ENCODE measurements around the gene KANK4. TPM values are rescaled to one million over a fixed set of nuclear protein-coding genes. Genes with fewer than 3 reads are reported as not detected.

The KANK4 gene
- total and polyA plus RNA-seq, 2 donors (not counting 1 experiment from before 2014, with no cell fraction given), result not detected

DNA sequence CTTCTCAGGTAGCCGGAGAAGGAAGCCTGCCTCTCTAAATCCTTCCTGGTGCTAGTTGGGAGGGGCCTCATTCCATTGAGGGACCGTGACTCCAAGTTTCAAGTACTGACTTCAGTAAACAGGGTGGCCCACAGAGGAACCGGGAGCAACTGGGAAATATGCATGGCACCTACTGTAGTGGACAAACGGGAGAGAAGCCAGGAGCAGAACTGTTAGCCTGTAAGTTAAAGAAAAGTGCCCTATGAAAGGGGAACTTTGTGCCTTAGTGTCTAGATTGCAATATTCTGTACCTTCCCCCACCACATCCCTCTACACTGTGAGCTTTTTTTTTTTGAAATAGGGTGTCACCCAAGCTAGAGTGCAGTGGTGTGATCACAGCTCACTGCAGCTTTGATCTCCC lies 33.2 kb upstream of the KANK4 start:
- Histone ChIP-seq H3K79me2 (ENCODE audit: control insufficient read depth, insufficient read depth, low read length) (no peaks in the 10 kb centered on the region), H2AFZ (ENCODE audit: low read length) (no peak overlapping the region), H3K9me3 (ENCODE audit: control insufficient read depth, insufficient read depth, low read depth, low read length) (no peaks in the 10 kb centered on the region), H3K4me3 (replicated peaks in 1 of 4; ENCODE audit: control extremely low read depth in 1 of 4, insufficient read depth in 1 of 4, low read depth in 3 of 4, low read length in 4 of 4) (no peak overlapping the region), H3K9ac (ENCODE audit: insufficient read depth, low read length) (no peak overlapping the region), H3K36me3 (ENCODE audit: control insufficient read depth, insufficient read depth, low read length) (no peaks in the 10 kb centered on the region), H3K27me3 (ENCODE audit: control insufficient read depth, insufficient read depth, low read length) (no peaks in the 10 kb centered on the region), H3K27ac (ENCODE audit: insufficient read depth, low read length) (no peak overlapping the region), H4K20me1 (ENCODE audit: control insufficient read depth, extremely low read depth, insufficient read depth, low read length) (no peaks in the 10 kb centered on the region), H3K4me1 (ENCODE audit: control insufficient read depth, extremely low read depth, insufficient read depth, low read length) (no peaks in the 10 kb centered on the region), H3K4me2 (ENCODE audit: extremely low read depth, insufficient read depth, low read length) (no peak overlapping the region)
- DNase-seq (ENCODE audit: low read depth in 2 of 2), result no peak
- TF ChIP-seq, protein P1, sequence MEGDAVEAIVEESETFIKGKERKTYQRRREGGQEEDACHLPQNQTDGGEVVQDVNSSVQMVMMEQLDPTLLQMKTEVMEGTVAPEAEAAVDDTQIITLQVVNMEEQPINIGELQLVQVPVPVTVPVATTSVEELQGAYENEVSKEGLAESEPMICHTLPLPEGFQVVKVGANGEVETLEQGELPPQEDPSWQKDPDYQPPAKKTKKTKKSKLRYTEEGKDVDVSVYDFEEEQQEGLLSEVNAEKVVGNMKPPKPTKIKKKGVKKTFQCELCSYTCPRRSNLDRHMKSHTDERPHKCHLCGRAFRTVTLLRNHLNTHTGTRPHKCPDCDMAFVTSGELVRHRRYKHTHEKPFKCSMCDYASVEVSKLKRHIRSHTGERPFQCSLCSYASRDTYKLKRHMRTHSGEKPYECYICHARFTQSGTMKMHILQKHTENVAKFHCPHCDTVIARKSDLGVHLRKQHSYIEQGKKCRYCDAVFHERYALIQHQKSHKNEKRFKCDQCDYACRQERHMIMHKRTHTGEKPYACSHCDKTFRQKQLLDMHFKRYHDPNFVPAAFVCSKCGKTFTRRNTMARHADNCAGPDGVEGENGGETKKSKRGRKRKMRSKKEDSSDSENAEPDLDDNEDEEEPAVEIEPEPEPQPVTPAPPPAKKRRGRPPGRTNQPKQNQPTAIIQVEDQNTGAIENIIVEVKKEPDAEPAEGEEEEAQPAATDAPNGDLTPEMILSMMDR (conservative IDR thresholded peaks at IDR 0.05 in 1 of 2, IDR thresholded peaks at IDR 0.05 in 1 of 2; ENCODE audit: low read depth in 1 of 2, low read length in 2 of 2), result no peak
- TF ChIP-seq EZH2 (IDR thresholded peaks at IDR 0.05; ENCODE audit: low read length, missing control alignments), result no peak

DNA sequence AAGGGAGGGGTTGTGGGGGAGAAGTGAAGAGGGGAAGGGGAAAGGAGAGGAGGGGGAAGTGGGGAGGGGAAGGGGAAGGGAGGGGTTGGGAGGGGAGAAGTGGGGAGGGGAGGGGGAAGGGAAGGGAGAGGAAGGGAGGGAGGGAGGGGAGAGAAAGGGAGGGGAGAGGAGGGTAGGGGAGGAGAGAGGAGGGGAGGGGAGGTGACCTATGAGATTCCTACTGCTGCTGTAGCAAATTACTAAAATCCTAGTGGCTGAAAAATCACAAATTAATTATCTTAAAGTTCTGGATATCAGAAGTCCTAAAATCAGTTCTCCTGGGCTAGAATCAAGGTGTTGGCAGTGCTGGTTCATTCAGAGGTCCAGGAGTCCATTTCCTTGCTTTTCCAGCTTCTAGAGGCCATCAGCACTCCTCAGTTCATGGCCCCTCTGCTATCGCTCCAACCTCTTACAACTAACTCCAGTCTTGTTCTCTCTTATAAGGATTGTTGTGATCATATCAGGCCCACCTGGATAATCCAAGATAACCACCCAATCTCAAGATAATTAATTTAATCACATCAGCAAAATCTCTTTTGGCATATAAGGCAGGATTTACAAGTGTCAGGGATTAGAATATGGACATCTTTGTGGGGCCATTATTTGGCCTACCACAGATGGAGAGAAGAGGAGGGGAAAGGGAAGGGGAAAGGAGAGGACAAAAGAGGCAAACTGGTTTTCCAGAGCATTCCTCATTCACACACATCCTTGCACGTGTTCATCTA lies 30.4 kb upstream of the KANK4 start:
- Histone ChIP-seq H3K4me1 (ENCODE audit: control insufficient read depth, extremely low read depth, insufficient read depth, low read length) (no peaks in the 10 kb centered on the region), H3K36me3 (ENCODE audit: control insufficient read depth, insufficient read depth, low read length) (no peaks in the 10 kb centered on the region), H3K27me3 (ENCODE audit: control insufficient read depth, insufficient read depth, low read length) (no peaks in the 10 kb centered on the region), H2AFZ (ENCODE audit: low read length) (no peak overlapping the region), H3K9me3 (ENCODE audit: control insufficient read depth, insufficient read depth, low read depth, low read length) (no peaks in the 10 kb centered on the region), H4K20me1 (ENCODE audit: control insufficient read depth, extremely low read depth, insufficient read depth, low read length) (no peaks in the 10 kb centered on the region), H3K79me2 (ENCODE audit: control insufficient read depth, insufficient read depth, low read length) (no peaks in the 10 kb centered on the region), H3K9ac (ENCODE audit: insufficient read depth, low read length) (no peak overlapping the region), H3K4me3 (replicated peaks in 1 of 4; ENCODE audit: control extremely low read depth in 1 of 4, insufficient read depth in 1 of 4, low read depth in 3 of 4, low read length in 4 of 4) (no peak overlapping the region), H3K4me2 (ENCODE audit: extremely low read depth, insufficient read depth, low read length) (no peak overlapping the region), H3K27ac (ENCODE audit: insufficient read depth, low read length) (no peak overlapping the region)
- DNase-seq (ENCODE audit: low read depth in 2 of 2), result no peak
- TF ChIP-seq, protein P1 (conservative IDR thresholded peaks at IDR 0.05 in 1 of 2, IDR thresholded peaks at IDR 0.05 in 1 of 2; ENCODE audit: low read depth in 1 of 2, low read length in 2 of 2), result no peak
- TF ChIP-seq EZH2 (IDR thresholded peaks at IDR 0.05; ENCODE audit: low read length, missing control alignments), result no peak

DNA sequence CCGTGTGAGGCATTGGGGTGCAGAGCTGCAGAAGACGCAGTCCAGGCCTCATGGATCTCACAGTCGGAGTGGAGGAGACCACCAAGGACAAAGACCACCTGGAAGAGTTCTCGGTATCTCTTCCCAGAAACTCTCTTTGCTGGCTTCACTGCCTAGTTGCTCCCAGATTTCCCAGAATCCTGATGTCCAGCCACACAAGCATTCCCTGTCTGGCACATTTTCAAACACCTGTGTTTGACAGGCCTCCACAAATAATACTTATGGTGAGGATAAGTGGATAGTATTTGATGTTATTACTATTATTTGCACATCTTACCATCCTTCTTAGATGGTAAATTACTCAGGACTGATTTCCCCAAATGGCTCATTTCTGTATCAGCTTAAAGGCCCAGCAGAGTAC lies 27.7 kb upstream of the KANK4 start:
- Histone ChIP-seq H4K20me1 (ENCODE audit: control insufficient read depth, extremely low read depth, insufficient read depth, low read length) (no peaks in the 10 kb centered on the region), H3K4me1 (ENCODE audit: control insufficient read depth, extremely low read depth, insufficient read depth, low read length) (no peaks in the 10 kb centered on the region), H3K4me3 (replicated peaks in 1 of 4; ENCODE audit: control extremely low read depth in 1 of 4, insufficient read depth in 1 of 4, low read depth in 3 of 4, low read length in 4 of 4) (no peak overlapping the region), H3K9me3 (ENCODE audit: control insufficient read depth, insufficient read depth, low read depth, low read length) (no peaks in the 10 kb centered on the region), H3K27me3 (ENCODE audit: control insufficient read depth, insufficient read depth, low read length) (no peaks in the 10 kb centered on the region), H3K36me3 (ENCODE audit: control insufficient read depth, insufficient read depth, low read length) (no peaks in the 10 kb centered on the region), H3K27ac (ENCODE audit: insufficient read depth, low read length) (no peak overlapping the region), H3K4me2 (ENCODE audit: extremely low read depth, insufficient read depth, low read length) (no peak overlapping the region), H3K79me2 (ENCODE audit: control insufficient read depth, insufficient read depth, low read length) (no peaks in the 10 kb centered on the region), H3K9ac (ENCODE audit: insufficient read depth, low read length) (no peak overlapping the region), H2AFZ (ENCODE audit: low read length) (no peak overlapping the region)
- no peak for DNase-seq (ENCODE audit: low read depth in 2 of 2)
- TF ChIP-seq EZH2 (IDR thresholded peaks at IDR 0.05; ENCODE audit: low read length, missing control alignments), result no peak
- TF ChIP-seq, protein P1 (conservative IDR thresholded peaks at IDR 0.05 in 1 of 2, IDR thresholded peaks at IDR 0.05 in 1 of 2; ENCODE audit: low read depth in 1 of 2, low read length in 2 of 2), result no peak

Measured in fibroblast of lung (primary cell).